ENCODE data around the gene SRCAP. TPM values are rescaled to one million over a fixed set of nuclear protein-coding genes. Genes with fewer than 3 reads are reported as not detected.

SRCAP gene
- total RNA-seq, 1 donor from 2014 or later, result 60.1 TPM

DNA sequence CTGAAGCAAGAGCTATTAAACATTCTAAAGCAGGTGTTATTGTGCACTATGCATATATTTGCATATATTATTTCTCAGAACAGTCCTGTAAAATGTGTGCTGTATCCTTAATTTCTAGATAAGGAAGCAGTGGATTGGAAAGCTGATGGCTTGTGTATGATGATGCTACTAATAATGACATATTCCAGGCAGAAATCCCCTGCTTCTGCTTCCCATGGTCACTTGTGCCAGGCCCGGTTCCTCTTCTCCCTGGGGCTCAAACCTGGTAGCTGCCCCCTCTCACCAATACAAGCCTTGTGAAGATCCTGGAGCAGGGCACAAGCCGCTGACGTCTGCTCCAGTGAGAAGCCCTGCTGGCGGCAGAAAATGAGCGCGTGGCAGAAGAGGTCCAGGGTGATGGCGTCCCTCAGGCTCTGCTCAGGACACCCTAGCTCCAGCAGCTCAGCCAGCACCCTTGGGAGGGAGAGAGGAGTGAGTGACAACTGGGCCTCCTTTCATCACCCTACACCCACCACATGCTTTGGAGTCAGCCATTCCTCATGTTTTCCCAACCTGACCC lies 61.1 kb downstream of the SRCAP start:
- peak overlapping the region; percentile 93 for H3K4me3 Mint-ChIP-seq (ENCODE audit: unreplicated experiment)
- DNase-seq, result no peak
- no peak overlapping the region for H3K27ac Mint-ChIP-seq (ENCODE audit: unreplicated experiment)

GRCh38 chr16:30760577-30761426 lies 61.8 kb downstream of the SRCAP start:
- peaks cover 7% of the 10 kb centered on the region for H3K27me3 Mint-ChIP-seq (ENCODE audit: unreplicated experiment)
- TF ChIP-seq, protein P1, sequence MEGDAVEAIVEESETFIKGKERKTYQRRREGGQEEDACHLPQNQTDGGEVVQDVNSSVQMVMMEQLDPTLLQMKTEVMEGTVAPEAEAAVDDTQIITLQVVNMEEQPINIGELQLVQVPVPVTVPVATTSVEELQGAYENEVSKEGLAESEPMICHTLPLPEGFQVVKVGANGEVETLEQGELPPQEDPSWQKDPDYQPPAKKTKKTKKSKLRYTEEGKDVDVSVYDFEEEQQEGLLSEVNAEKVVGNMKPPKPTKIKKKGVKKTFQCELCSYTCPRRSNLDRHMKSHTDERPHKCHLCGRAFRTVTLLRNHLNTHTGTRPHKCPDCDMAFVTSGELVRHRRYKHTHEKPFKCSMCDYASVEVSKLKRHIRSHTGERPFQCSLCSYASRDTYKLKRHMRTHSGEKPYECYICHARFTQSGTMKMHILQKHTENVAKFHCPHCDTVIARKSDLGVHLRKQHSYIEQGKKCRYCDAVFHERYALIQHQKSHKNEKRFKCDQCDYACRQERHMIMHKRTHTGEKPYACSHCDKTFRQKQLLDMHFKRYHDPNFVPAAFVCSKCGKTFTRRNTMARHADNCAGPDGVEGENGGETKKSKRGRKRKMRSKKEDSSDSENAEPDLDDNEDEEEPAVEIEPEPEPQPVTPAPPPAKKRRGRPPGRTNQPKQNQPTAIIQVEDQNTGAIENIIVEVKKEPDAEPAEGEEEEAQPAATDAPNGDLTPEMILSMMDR (IDR thresholded peaks at IDR 0.05; ENCODE audit: partially characterized antibody, unreplicated experiment), result no peak
- H3K27ac Mint-ChIP-seq (ENCODE audit: unreplicated experiment), result peak overlapping the region; percentile 56
- H3K36me3 Mint-ChIP-seq (ENCODE audit: unreplicated experiment), result peaks cover 6% of the 10 kb centered on the region
- H3K9me3 Mint-ChIP-seq (ENCODE audit: unreplicated experiment), result peaks cover 7% of the 10 kb centered on the region
- H3K4me1 Mint-ChIP-seq (ENCODE audit: low read depth, unreplicated experiment), result peaks cover 13% of the 10 kb centered on the region
- H3K4me3 Mint-ChIP-seq (ENCODE audit: unreplicated experiment), result peak overlapping the region; percentile 93
- DNase-seq, result peak; percentile 60

More for the DNA sequence above, 61.1 kb downstream of the SRCAP start:
- Mint-ChIP-seq H3K27me3 (ENCODE audit: unreplicated experiment) (peaks cover 5% of the 10 kb centered on the region), H3K4me1 (ENCODE audit: low read depth, unreplicated experiment) (peaks cover 13% of the 10 kb centered on the region), H3K9me3 (ENCODE audit: unreplicated experiment) (peaks cover 7% of the 10 kb centered on the region), H3K36me3 (ENCODE audit: unreplicated experiment) (peaks cover 6% of the 10 kb centered on the region)
- TF ChIP-seq, protein P1 (IDR thresholded peaks at IDR 0.05; ENCODE audit: partially characterized antibody, unreplicated experiment), result no peak

- Mint-ChIP-seq H3K4me1 (ENCODE audit: low read depth, unreplicated experiment) (peaks cover 13% of the 10 kb centered on the region), H3K4me3 (ENCODE audit: unreplicated experiment) (peak overlapping the region; percentile 93)
- no peak for DNase-seq
Measured at GRCh38 chr16:30761427-30761927, 62.5 kb downstream of the SRCAP start.

DNA sequence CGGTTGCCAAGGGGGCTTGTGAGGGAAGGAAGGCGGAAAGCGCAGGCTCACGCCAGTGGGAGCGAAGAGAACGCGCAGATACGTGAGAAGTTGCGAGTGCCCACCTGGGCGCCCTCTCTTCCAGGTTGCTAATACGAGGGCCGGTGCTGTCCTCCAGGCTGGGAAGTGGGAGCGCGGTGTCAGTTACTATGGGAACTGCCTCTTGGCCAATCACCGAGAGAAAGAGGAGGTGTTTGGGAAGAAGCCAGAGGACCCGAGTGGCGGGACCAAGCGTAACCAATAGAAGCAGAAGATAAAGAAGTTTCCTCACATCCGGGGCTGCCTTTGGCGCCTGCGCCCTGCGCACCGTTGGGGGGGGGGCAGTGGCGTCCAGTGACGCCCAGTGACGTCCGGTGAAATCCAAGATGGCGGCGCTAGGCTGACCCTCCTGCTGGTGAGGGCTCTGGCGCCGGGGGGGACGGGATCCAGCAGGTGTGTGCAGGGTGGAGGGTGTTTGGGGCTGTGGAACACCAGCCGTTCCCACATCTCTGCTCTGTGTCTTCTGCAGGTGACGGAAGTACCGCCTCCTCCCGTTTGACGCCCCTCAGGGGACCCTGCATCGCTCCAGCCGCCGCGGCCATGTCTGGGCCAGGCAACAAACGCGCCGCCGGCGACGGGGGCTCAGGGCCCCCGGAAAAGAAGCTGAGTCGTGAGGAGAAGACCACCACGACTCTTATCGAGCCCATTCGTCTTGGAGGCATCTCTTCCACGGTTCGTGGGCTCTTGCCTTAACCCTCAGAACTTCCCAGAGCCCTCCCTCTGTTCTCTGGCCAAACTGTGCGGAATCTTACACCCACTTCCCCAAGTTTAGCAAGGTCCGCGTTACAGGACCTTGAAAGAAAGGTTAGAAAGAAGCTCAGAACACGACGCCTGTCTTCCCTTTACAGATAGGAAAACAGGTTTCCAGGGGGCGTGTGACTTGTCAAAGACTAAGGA lies 63.2 kb downstream of the SRCAP start, which contains the start of the genes CFAP119 and RNF40:
TSS of gene CFAP119 (minus strand) at position 135 of the 975 bp plus-strand sequence. CDS start 314 bp downstream, outside the sequence.
TSS of gene RNF40 (plus strand) at position 395 of the 975 bp plus-strand sequence. CDS start at position 619, 224 bp downstream.
- peak within 1 kb of the TSS; percentile 93 for H3K4me3 Mint-ChIP-seq (ENCODE audit: unreplicated experiment)
- TF ChIP-seq, protein P1 (IDR thresholded peaks at IDR 0.05; ENCODE audit: partially characterized antibody, unreplicated experiment), result no peak
- H3K27me3 Mint-ChIP-seq (ENCODE audit: unreplicated experiment), result peaks cover 9% of the 10 kb centered on the region
- peak within 1 kb of the TSS; percentile 81 for H3K27ac Mint-ChIP-seq (ENCODE audit: unreplicated experiment)
- peaks cover 8% of the 10 kb centered on the region for H3K9me3 Mint-ChIP-seq (ENCODE audit: unreplicated experiment)
- peaks cover 9% of the 10 kb centered on the region for H3K36me3 Mint-ChIP-seq (ENCODE audit: unreplicated experiment)
- DNase-seq, result peak; percentile 97
- peaks cover 13% of the 10 kb centered on the region for H3K4me1 Mint-ChIP-seq (ENCODE audit: low read depth, unreplicated experiment)

More at GRCh38 chr16:30761427-30761927, 62.5 kb downstream of the SRCAP start:
- H3K36me3 Mint-ChIP-seq (ENCODE audit: unreplicated experiment), result peaks cover 6% of the 10 kb centered on the region
- peak overlapping the region; percentile 56 for H3K27ac Mint-ChIP-seq (ENCODE audit: unreplicated experiment)
- TF ChIP-seq, protein P1 (IDR thresholded peaks at IDR 0.05; ENCODE audit: partially characterized antibody, unreplicated experiment), result no peak
- peaks cover 7% of the 10 kb centered on the region for H3K27me3 Mint-ChIP-seq (ENCODE audit: unreplicated experiment)
- H3K9me3 Mint-ChIP-seq (ENCODE audit: unreplicated experiment), result peaks cover 7% of the 10 kb centered on the region
